ENCODE results near the gene F10. TPM values are rescaled to one million over a fixed set of nuclear protein-coding genes. Genes with fewer than 3 reads are reported as not detected.

The F10 gene
- total and polyA plus RNA-seq, 2 of the 13 experiments (the other 11 are each of a cell fraction or from before 2014, with no cell fraction given), result 58.4 to 237 TPM

GRCh38 chr13:113123226-113124201 lies 915 bp downstream of the F10 start (continued):
- TF ChIP-seq, protein P1, sequence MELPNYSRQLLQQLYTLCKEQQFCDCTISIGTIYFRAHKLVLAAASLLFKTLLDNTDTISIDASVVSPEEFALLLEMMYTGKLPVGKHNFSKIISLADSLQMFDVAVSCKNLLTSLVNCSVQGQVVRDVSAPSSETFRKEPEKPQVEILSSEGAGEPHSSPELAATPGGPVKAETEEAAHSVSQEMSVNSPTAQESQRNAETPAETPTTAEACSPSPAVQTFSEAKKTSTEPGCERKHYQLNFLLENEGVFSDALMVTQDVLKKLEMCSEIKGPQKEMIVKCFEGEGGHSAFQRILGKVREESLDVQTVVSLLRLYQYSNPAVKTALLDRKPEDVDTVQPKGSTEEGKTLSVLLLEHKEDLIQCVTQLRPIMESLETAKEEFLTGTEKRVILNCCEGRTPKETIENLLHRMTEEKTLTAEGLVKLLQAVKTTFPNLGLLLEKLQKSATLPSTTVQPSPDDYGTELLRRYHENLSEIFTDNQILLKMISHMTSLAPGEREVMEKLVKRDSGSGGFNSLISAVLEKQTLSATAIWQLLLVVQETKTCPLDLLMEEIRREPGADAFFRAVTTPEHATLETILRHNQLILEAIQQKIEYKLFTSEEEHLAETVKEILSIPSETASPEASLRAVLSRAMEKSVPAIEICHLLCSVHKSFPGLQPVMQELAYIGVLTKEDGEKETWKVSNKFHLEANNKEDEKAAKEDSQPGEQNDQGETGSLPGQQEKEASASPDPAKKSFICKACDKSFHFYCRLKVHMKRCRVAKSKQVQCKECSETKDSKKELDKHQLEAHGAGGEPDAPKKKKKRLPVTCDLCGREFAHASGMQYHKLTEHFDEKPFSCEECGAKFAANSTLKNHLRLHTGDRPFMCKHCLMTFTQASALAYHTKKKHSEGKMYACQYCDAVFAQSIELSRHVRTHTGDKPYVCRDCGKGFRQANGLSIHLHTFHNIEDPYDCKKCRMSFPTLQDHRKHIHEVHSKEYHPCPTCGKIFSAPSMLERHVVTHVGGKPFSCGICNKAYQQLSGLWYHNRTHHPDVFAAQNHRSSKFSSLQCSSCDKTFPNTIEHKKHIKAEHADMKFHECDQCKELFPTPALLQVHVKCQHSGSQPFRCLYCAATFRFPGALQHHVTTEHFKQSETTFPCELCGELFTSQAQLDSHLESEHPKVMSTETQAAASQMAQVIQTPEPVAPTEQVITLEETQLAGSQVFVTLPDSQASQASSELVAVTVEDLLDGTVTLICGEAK (IDR thresholded peaks at IDR 0.05), result no peak
- TF ChIP-seq, protein P1 (CRISPR knock-in tag; IDR thresholded peaks at IDR 0.05), result no peak
